ENCODE data around the gene TIGIT.

DNA sequence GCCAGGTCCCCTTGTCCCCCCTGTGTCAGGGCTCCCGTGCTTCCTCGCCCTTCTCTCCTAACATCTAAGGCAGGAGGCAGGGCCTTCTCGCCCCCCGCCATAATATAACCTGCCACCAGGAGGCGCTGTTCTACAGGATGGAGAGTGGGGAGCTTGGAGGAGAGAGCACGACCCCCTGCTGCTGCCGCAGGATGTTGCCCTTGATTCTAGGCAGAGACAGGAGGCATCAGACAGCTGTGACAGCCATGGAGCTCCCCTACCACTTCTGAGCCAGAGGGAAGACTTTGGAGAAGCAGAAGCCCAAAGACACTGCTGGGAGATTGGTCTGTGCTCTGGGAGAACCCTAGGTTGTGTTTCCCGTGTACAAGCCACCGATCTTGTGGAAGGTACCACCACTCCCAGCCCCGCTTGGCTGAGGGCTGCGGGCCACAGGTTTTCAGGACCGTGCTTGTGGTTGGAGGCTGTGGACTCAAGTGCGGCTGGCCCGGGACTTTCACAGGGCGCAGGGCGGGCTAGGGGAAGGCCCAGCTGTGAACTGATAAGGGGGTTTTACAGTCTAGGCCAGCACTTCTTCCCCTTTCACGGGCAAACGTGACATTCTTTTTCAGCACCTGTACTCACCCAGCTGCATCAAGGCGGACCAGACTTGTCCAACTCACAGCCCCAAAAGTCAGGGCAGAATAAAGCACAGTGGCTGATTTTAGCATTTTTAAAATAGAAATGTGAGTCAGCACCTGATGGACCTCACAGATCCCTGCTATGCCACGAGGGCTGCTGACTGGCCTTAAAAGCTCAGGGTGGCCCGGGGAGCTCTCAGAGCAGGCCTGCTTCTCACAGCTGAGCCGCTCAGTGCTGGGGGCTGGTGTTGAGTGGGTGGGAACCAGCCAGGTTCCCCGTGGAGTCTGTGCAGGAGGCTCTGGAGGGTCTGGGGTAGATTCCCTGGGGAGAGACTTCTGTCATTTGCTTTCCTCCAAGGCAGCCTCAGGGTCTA is 2.6 kb upstream of the TIGIT start:
- TF ChIP-seq POLR2AphosphoS5 (IDR thresholded peaks at IDR 0.05; ENCODE audit: low read depth, low read length) (no peak; the same call in 1 of the 2 replicates), POLR2A (IDR thresholded peaks at IDR 0.05; ENCODE audit: low read depth, low read length) (no peak), TAF1 (IDR thresholded peaks at IDR 0.05; ENCODE audit: borderline replicate concordance, low read depth, low read length) (no peak)
